ENCODE data around the gene KDELR3.

KDELR3 gene

GRCh38 chr22:38437416-38437815 lies 30.5 kb upstream of the KDELR3 start:
- ChIA-PET CTCF (interaction anchor here (0.6 kb wide), 2 partner anchors 13 to 1091 kb away, joined by 3 read pairs; no protein-coding TSS in a partner anchor), POLR2A (no interaction called here)
- TF ChIP-seq ZNF704 (tag by site-specific recombination; IDR thresholded peaks at IDR 0.05) (no peak), ZBTB44 (tag by site-specific recombination; IDR thresholded peaks at IDR 0.05) (no peak), ZNF121 (tag by site-specific recombination; IDR thresholded peaks at IDR 0.05) (no peak), BCL11A (tag by site-specific recombination; IDR thresholded peaks at IDR 0.05; ENCODE audit: low read depth) (no peak), ZNF426 (tag by site-specific recombination; IDR thresholded peaks at IDR 0.05) (no peak), PRDM4 (tag by site-specific recombination; IDR thresholded peaks at IDR 0.05) (no peak), ZNF184 (tag by site-specific recombination; IDR thresholded peaks at IDR 0.05) (no peak), ZNF362 (tag by site-specific recombination; IDR thresholded peaks at IDR 0.05) (no peak), ZNF76 (tag by site-specific recombination; IDR thresholded peaks at IDR 0.05; ENCODE audit: borderline replicate concordance, low read depth) (no peak), KLF8 (tag by site-specific recombination; IDR thresholded peaks at IDR 0.05) (no peak), ZNF518A (tag by site-specific recombination; conservative IDR thresholded peaks at IDR 0.05; ENCODE audit: low read depth) (no peak), YY2 (tag by site-specific recombination; IDR thresholded peaks at IDR 0.05) (no peak), PRDM10 (tag by site-specific recombination; IDR thresholded peaks at IDR 0.05) (no peak), ZSCAN30 (tag by site-specific recombination; IDR thresholded peaks at IDR 0.05) (no peak), ZNF692 (tag by site-specific recombination; IDR thresholded peaks at IDR 0.05) (no peak), ZNF423 (tag by site-specific recombination; IDR thresholded peaks at IDR 0.05) (no peak), ZNF416 (tag by site-specific recombination; IDR thresholded peaks at IDR 0.05) (no peak)
- Histone ChIP-seq H3K4me1 (ENCODE audit: control insufficient read depth, insufficient read depth, low read length) (no peaks in the 10 kb centered on the region), H3K9me3 (ENCODE audit: control insufficient read depth, insufficient read depth, low read depth, low read length) (no peaks in the 10 kb centered on the region), H3K36me3 (ENCODE audit: control insufficient read depth in 2 of 2, insufficient read depth in 1 of 2, low read length in 2 of 2) (no peaks in the 10 kb centered on the region), H3K27ac (ENCODE audit: extremely low read depth, low read depth, low read length) (no peak overlapping the region), H3K4me3 (ENCODE audit: low read depth, low read length) (no peak overlapping the region)

Data from HEK293 (cell line).